WTC11 (cell line): ENCODE data around the gene SMURF1.

Experiments
- CTCF ChIP-seq: fragments of 200-600 bp; IDR thresholded peaks from 2 replicates; pipeline ENCODE4 v1.8.0; 2022; ENCODE audit warnings: antibody characterized with exemption
- E2F1 ChIP-seq: sonication (generic); formaldehyde crosslinking; IDR thresholded peaks from 2 replicates; pipeline ENCODE4 v1.8.0; 2022; ENCODE audit warnings: mild to moderate bottlenecking, missing genetic modification reagents
- ZNF121 ChIP-seq: sonication (generic); formaldehyde crosslinking; IDR thresholded peaks from 2 replicates; pipeline ENCODE4 v1.8.0; 2023; ENCODE audit warnings: missing genetic modification reagents
- ZNF671 ChIP-seq: fragments of 250-450 bp; sonication (Bioruptor Pico); IDR thresholded peaks from 2 replicates; pipeline ENCODE4 v1.8.0; 2021; ENCODE audit warnings: mild to moderate bottlenecking
- TF ChIP-seq, protein P1 (sequence below): sonication (generic); formaldehyde crosslinking; IDR thresholded peaks from 2 replicates; pipeline ENCODE4 v1.8.1; 2023; ENCODE audit warnings: mild to moderate bottlenecking, missing genetic modification reagents

DNA sequence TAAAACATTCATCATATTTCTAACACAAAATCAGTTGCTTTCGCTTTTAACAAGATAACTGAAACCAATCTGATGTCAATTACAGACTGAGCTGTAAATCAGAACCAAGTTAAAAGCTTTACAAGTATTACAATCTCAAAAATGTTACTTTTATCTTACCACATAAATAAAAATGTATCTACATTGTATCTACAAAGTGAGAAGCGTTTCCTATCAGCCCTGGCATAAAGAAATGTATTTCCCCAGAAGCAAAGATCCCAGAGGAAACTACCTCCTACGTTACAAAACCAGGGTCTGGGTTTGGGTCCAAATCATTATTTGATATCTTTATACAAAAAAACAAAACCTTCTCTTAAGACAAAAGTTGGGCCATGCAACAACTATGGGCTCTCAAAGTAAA is 2.6 kb downstream of the SMURF1 start:
- no peak for TF ChIP-seq CTCF
- no peak for TF ChIP-seq E2F1 (CRISPR knock-in tag)
- no peak for TF ChIP-seq ZNF121 (CRISPR knock-in tag)
- TF ChIP-seq ZNF671 (CRISPR knock-in tag) = no peak
- TF ChIP-seq, protein P1, sequence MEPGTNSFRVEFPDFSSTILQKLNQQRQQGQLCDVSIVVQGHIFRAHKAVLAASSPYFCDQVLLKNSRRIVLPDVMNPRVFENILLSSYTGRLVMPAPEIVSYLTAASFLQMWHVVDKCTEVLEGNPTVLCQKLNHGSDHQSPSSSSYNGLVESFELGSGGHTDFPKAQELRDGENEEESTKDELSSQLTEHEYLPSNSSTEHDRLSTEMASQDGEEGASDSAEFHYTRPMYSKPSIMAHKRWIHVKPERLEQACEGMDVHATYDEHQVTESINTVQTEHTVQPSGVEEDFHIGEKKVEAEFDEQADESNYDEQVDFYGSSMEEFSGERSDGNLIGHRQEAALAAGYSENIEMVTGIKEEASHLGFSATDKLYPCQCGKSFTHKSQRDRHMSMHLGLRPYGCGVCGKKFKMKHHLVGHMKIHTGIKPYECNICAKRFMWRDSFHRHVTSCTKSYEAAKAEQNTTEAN = no peak
